ENCODE results near the gene PHC2.
A peak's percentile ranks its signal among the peaks of the same experiment; 100 is the strongest.

PHC2 gene

DNA sequence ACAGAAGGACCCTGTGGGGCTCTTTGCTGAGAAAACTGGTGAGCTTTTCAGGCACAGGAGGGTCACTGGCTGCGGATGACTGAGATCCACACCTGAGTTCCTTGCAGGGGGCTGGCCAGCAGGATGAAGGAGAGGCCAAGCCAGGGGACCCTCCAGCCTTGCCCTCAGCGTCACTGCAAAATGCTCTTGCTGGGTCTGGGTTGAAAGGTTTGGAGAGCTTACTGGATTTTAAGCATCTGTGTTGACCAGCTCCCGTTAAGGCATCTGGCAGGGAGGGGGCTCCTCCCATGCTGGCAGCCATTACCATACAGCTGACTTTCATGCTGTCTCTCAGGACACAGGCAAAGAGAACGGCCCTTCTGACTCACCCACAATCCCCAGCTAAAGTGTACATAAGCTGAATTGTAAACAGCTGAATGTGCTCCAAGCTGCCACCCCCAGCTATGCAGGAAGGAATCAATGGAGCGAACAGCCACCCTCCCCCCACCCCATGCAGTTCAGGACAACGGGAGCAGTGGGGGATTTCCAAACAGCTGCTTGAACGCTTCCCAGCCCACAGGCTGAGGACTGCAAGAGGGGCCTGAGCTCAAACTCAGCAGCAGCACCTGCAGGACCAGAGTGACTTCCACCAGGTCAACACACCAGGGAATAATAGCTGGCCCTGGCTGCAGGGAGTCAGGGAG is 88.7 kb downstream of the PHC2 start:
- peak overlapping the region; percentile 1 for H3K4me3 ChIP-seq (ENCODE audit: low read depth, low read length)
- in situ Hi-C loops (cut with HindIII; ENCODE audit: low pct_ligation_motif_present, low sequenced_read_pairs) = no loop called here
- H3K27ac ChIP-seq = peak overlapping the region; percentile 93
- H3K27me3 ChIP-seq (replicated peaks) = no peaks in the 10 kb centered on the region
- H3K36me3 ChIP-seq (replicated peaks) = peaks cover 49% of the 10 kb centered on the region
- peak; percentile 95 for DNase-seq
- TF ChIP-seq, protein P1, sequence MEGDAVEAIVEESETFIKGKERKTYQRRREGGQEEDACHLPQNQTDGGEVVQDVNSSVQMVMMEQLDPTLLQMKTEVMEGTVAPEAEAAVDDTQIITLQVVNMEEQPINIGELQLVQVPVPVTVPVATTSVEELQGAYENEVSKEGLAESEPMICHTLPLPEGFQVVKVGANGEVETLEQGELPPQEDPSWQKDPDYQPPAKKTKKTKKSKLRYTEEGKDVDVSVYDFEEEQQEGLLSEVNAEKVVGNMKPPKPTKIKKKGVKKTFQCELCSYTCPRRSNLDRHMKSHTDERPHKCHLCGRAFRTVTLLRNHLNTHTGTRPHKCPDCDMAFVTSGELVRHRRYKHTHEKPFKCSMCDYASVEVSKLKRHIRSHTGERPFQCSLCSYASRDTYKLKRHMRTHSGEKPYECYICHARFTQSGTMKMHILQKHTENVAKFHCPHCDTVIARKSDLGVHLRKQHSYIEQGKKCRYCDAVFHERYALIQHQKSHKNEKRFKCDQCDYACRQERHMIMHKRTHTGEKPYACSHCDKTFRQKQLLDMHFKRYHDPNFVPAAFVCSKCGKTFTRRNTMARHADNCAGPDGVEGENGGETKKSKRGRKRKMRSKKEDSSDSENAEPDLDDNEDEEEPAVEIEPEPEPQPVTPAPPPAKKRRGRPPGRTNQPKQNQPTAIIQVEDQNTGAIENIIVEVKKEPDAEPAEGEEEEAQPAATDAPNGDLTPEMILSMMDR (IDR thresholded peaks at IDR 0.05; ENCODE audit: low read depth, low read length, missing control alignments) = peak; percentile 8

DNA sequence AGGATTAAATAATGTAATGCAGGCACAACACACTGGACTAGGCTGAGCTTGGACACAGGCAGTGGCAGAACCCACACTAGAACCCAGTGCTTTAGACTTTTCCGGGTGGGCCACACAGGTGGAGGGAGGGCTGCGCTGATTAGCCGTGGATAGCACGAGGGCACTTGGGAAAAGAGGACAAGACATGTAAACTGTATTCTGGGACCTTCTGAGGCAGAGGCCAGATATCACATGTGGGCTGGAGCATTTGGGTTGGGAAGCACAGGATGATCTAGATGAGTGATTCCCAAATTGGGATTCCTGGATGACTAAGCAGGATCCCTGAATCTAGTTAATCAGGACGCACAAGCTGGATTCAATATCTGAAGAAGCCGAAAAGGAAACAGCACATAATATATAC is 89.7 kb downstream of the PHC2 start:
- no peaks in the 10 kb centered on the region for H3K27me3 ChIP-seq (replicated peaks)
- peaks cover 42% of the 10 kb centered on the region for H3K36me3 ChIP-seq (replicated peaks)
- DNase-seq = no peak
- H3K4me3 ChIP-seq (ENCODE audit: low read depth, low read length) = no peak overlapping the region
- H3K27ac ChIP-seq = peak overlapping the region; percentile 93
- TF ChIP-seq, protein P1 (IDR thresholded peaks at IDR 0.05; ENCODE audit: low read depth, low read length, missing control alignments) = no peak
- in situ Hi-C loops (cut with HindIII; ENCODE audit: low pct_ligation_motif_present, low sequenced_read_pairs) = no loop called here

DNA sequence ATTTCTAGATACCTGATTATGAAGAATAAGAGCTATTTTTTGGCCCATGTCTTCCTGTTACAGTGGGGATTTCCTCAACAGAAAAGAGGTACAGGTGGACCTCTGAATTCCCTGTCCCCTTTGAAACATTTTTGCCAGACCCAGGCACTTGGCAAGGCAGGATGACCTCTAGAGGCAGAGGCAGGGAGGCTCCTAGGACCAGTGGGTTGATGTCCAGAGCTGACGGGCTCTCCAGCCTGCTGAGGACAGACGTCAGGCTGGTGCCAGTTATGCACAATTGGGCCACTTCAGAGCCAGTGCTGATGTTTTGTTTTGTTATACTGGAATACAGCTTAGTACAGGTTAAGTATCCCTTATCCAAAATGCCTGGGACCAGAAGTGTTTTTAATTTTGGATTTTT is 91.5 kb downstream of the PHC2 start:
- TF ChIP-seq, protein P1 (IDR thresholded peaks at IDR 0.05; ENCODE audit: low read depth, low read length, missing control alignments) = peak; percentile 53
- Histone ChIP-seq H3K27me3 (replicated peaks) (no peaks in the 10 kb centered on the region), H3K27ac (peak overlapping the region; percentile 85), H3K4me3 (ENCODE audit: low read depth, low read length) (no peak overlapping the region), H3K36me3 (replicated peaks) (peaks cover 45% of the 10 kb centered on the region)
- in situ Hi-C loops (cut with HindIII; ENCODE audit: low pct_ligation_motif_present, low sequenced_read_pairs) = no loop called here
- DNase-seq = no peak

DNA sequence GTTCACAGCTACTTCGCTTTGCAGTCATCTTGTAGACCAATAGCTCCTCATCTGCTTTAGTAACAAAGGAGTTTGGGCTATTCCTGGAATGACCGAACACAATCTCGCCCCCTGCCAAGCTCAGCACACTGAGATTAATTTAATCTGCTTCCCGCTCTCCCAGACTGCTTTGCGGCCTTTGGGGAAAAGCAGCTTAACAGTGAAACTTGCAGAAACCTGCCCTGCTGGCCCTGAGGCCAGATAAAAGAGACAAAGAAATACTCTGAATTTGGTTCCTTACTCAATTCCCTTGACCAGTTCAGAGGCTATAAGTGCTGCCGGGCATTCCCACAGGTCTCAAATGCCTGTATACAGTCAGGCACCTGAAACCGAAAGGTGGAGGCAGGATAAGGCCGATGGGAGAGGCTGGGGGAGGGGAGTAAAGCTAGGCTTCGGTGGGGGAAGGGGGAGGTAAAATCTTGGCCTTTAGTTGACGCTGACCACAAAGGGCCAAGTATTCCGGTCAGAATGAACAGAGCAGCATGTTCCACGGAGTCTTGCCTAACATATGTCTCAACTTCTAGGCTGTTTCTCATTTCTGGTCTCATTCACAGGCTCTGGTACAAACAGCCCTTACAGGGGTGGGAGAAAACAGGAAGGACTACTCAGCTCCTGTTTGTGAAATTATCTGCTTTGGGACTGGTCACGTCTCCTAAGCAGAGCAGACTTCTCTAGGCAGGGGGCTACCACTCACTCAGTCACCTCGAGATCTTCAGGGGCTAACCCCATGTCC is 92.3 kb downstream of the PHC2 start:
- peak; percentile 78 for DNase-seq
- in situ Hi-C loops (cut with HindIII; ENCODE audit: low pct_ligation_motif_present, low sequenced_read_pairs) = no loop called here
- Histone ChIP-seq H3K27me3 (replicated peaks) (no peaks in the 10 kb centered on the region), H3K4me3 (ENCODE audit: low read depth, low read length) (no peak overlapping the region), H3K36me3 (replicated peaks) (peaks cover 47% of the 10 kb centered on the region), H3K27ac (peak overlapping the region; percentile 85)
- TF ChIP-seq, protein P1 (IDR thresholded peaks at IDR 0.05; ENCODE audit: low read depth, low read length, missing control alignments) = no peak

DNA sequence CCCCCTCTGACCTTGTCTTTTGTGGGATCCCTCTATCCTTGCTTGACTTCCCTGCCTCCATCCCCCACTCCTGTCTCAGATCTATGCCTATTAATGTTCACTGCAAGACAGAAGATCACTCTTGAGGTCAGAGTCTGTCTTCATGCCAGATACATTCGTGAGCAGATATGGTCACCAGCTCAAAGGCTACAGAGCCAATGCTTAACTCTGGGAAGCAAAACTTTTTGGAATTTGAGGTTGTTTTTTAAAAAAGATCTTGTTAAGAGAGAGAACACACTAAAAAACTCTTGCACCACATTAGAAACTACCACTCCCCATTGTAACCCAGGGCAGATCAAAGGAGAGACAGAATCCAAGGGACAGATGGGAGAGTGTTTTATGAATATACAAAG is 92.9 kb downstream of the PHC2 start:
- no peaks in the 10 kb centered on the region for H3K27me3 ChIP-seq (replicated peaks)
- no peak for DNase-seq
- peak overlapping the region; percentile 85 for H3K27ac ChIP-seq
- H3K36me3 ChIP-seq (replicated peaks) = peaks cover 49% of the 10 kb centered on the region
- TF ChIP-seq, protein P1 (IDR thresholded peaks at IDR 0.05; ENCODE audit: low read depth, low read length, missing control alignments) = no peak
- H3K4me3 ChIP-seq (ENCODE audit: low read depth, low read length) = no peak overlapping the region
- in situ Hi-C loops (cut with HindIII; ENCODE audit: low pct_ligation_motif_present, low sequenced_read_pairs) = no loop called here

Data from brain microvascular endothelial cell (primary cell).